NCI-H524 treated with DMSO at 0.1 percent for 48 hours (cell line): ENCODE results near the gene SCEL.
"Not testable (repeated sequence)": the region's sequence is repeated elsewhere in the genome, so short reads cannot be mapped to it uniquely, and the experiment has no call there.

Source experiments
- DNase-seq: peaks from one replicate; lab custom pipeline; 2025; lab: John Stamatoyannopoulos, UW

The SCEL gene

DNA sequence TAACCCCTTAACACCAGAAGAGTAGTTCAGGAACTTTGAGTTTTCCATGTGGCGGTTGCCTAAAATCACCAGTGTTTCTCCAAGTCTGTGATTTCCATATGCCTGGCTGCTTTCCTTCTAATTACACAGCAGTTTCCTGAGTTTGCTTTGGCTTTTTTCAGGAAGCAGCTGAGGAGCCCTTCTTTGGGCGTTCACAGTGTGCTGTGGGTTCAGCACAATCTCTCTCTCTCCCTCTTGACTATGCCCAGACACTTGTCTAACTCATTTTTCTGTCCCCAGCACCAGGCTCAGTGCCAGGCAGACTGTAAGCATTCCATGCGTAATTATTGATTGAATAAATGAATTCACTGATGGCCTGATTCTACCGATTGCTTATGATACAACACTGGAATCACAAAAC is 19.7 kb downstream of the SCEL start:
- DNase-seq = no peak

DNA sequence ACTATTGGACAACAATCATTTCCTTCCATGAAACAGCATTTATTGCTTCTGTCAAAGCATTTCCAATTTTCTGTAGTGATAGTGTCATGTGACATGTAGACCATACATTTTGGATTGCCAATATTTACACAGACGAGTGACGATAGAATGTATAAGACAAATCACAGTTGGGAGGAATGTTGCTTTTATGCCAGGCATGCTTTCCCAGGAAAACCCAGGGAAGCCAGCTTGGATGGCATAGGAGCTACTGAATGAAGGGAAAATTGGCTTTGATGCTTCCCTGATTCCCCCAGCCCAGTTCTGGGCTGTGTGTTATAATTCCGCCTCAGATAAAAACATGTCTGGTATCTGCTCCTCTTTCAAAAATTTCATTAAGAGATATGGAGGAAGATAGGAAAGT is 22.5 kb downstream of the SCEL start:
- DNase-seq = no peak

DNA sequence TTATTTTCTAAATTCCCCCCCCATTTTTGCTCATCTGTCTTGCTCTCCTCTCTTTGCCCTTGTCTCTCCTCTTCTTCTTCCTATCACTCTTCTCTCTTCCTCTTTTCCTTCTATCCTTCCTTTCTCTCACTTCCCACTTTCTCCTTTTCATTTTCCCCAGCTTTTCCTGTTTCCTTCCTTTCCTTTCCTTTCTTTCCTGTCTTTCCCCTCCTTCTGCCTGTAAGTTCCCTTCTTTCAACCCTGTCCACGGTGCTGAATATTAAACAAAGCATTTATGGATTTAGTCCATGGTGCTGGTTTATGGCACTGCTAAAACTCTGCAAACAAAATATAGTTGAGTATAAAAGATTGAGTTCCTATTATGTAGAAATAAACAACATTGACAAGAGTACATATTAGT is 27.6 kb downstream of the SCEL start:
- no peak for DNase-seq

DNA sequence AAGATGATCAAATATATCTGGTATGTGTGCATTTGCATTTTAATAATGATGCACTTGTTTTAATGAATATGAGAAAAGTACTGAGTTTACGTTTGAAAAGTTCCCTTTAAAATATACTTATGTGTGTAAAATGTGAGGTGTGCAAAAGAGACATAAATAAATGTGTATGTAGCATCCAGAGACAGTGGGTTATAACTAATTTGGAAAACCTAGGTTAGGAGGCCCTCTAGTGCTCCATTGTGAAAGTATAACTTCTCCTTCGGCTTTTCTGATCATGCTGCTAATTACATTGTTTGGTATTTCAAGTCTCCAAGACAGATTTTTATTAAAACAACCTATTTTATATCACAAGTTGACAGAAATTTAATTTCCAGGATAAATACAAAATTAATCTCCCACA is 30.1 kb downstream of the SCEL start:
- no peak for DNase-seq

DNA sequence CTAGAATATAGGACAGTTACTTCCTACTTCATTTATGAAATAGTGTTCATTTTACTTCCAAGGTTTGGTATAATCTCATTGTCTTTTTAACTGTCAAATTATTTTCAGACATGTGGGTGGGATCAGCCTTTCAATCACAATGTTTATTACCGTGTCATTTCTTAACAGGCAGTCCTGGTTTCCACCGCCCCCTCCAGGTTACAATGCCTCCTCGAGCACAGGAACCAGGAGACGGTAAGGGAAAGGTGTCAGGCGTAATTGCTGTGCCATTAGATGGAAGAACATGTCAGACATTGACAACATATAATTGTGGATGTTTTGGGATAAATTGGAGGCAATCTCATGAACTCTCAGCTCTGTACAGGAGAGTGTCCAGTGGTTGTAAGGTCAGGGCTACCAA is 36.5 kb downstream of the SCEL start:
- DNase-seq = no peak

DNA sequence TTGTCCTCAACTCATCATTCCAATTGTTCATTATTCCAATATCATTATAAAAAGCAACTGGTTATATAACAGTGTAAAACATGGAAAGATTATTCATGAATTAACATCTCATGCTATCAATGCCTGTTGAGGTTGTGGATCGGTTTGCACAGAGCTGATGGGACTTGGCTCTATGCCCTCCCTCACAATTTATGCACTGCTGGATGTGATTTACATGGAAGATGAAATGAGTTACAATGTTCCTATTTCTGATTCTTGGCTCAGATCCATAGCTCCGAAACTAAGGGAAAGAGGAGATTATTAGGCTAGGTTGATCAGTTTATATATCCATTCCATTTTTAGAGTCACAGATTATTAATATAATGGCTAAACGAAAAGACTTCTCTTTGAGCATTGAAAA is 38.6 kb downstream of the SCEL start:
- DNase-seq = no peak

DNA sequence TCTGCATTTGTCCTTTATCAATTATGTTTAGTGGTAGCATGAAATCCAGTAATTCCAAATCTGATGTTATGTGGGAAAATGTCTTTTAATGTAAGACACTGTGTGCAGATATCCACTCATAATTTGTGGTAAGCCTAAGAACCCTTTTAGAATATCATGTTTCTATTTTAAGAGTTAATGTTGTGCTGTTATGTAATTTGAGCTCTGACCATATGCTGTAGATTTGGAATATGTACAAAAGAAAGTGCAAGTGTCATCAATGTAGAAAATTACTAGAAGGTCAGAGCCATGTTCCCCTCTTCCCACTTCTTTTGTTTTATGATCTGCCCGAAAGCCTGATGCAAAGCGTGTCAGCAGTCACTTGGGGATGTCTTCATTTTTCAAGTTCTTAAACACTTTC is 44.5 kb downstream of the SCEL start:
- DNase-seq = peak; percentile 87

DNA sequence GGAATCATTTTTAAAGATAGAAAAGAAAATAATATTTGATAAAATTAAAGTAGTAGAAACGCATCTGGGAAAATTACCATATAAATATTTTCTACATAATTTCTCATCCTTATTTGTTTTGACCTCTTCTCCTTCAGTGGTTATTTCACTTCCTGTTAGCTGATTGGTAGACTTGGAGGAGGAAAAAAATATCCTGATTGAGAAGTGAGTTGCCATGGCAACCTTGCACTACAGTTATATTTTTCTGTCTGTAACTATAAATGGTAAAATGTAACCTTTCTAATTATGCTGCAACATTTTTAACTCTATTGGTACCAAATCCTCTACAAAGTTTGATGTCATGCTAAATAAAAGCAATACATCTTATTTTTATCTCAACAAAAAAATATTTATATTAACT is 45.2 kb downstream of the SCEL start:
- DNase-seq = no peak

DNA sequence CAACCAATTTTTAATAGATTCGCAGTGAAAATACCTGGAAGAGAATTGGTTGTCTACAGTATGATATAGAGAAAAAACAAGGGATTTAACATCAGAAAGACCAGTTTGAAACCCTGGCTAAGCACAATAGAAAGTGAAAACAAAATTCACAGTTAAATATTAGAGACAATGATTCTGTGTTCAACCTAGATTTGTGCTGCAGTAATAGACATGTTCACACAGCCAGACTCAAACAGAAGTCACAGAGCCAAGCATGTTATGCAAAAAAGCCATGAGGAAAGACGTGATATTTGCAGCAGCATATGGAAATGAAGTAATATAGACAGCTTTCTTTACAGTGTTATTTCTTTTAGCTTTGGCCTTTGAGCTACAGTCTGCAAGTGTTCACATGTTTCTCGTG is 48.1 kb downstream of the SCEL start:
- no peak for DNase-seq

DNA sequence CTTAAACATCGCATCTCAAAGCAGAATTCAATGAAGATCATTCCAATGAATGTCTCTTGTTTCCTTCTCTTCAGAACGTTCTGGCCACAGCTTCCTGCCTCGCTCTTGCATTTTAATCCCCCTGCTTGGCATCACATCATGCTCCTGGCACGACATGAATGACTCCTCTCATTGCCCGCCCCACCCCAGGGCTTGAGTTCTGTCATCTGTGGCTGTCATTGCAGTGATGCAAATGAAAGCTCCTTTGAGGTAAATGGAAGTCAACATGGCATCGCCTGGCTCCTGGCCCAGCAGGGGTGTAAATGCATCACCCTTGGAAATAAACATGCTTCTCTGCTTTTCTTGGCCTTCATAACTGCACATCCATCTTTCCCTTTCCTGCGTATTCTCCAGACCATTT is 48.6 kb downstream of the SCEL start:
- DNase-seq = no peak

DNA sequence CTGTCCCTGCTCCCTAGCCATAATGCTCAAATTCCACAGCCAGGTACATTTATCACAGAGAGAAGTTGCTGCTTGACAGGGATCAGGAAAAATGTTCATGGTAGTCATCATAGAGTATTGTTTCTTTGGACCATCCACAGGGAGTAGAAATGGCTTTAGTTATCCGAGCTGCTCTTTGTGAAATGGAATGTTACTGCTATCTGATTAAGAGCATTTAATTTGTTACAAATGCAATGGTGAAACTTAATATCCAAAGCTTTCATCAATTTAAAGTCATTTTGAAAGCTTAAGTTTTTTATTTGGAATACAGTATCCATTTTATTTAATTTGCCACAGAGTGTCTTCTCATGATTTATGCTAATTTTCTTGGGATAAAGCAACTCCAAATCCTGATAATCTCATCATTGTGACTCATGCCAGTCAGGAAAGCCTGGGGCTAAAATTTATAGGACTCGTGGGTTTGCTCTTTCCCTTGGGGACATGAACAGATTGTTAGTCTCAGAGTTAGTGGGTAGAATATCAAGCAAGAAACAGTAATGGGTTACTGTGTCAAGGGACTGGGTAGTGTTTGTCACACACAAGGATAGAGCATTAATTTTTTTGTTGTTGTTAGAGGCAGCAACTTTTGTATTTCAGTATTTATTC is 59.8 kb downstream of the SCEL start:
- DNase-seq = peak; percentile 44

DNA sequence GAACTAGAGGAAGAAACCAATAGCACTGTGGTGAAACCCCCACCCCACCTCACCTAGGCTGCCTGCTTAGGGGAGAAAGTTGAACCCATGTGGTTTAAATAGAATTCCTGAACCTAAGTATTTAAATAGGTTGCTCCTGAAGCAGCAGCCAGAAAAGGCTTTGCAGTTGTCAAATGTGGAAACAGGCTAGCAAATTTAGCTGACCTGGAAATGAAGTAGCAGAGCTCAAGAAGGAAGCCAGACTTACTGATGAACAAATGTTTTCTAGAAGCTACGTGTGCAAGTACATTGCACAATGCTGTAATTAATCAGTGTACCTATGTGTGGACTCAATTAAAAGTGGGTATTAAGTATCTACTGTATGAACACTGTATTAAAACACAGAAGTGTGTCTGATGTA is 61.3 kb downstream of the SCEL start:
- no peak for DNase-seq

DNA sequence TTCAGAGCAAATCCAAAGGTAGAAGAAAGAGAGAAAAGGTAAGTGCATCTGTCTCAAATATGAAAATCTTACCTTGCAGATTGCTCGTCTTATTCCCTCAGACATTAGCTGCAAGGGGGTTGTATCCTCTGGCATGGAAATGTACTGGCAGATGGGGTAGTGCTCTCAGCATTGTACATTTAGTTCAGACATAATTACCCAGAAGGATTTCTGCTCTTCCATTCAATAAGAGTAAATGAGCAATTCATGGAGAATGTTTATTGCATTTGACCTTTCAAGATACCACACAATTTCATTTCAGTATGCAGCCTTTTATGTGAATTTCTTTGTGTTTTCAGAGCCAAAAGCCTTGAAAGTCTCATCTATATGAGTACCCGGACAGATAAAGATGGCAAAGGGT is 63.8 kb downstream of the SCEL start:
- peak; percentile 80 for DNase-seq

DNA sequence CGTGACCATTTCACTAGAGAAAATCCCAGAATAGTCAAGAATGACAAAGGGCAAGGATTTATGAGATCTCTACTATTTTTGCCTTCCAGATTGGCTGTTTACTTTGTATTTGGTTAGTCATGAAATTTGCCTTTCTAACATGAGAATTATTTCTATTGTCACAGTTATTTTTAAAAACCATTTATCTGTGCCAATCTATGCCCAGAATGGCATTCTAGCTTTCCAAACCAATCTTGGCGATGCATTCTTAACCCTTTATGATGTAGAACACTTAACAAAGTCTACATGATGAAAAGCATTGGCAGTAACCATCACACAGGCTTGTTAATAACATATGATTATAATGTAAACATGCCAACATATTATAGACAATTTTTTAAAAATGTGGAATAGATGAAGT is 65.2 kb downstream of the SCEL start:
- DNase-seq = no peak

DNA sequence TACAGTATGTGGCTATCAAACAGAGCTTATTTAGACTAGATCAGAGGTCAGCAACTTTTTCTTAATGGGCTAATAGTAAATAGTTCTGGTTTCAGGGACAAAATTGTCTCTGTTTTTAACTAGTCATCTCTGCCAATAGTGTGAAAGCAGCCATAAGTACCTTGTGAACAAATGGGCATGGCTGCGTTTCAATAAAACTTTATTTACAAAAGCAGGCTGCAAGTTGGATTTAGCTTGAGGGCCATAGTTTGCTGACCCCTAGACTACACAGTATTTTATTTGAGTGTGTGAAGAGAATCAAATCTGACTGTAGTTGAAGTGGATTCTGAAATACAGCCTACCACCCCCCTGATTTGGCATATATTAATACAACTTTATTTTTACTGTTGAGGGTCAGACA is 75.6 kb downstream of the SCEL start:
- no peak for DNase-seq

DNA sequence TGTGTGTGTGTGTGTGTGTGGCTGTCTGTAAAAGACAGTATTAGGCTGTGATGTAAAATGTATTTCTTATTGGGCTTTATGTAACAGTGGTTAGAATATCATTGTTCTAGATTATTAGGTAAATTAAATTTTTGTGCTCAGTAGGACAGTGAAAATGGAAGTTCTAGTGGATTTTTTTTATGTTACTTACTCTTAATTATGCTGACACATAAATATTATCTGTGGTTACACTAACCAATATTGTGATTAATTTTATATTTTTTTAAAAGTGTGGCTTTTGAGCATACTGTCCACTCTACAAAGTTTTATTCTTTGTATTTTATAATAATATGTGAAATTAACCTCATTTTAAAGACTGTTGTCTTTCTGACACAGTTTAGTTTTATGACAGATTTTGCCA is 80.5 kb downstream of the SCEL start:
- no peak for DNase-seq

DNA sequence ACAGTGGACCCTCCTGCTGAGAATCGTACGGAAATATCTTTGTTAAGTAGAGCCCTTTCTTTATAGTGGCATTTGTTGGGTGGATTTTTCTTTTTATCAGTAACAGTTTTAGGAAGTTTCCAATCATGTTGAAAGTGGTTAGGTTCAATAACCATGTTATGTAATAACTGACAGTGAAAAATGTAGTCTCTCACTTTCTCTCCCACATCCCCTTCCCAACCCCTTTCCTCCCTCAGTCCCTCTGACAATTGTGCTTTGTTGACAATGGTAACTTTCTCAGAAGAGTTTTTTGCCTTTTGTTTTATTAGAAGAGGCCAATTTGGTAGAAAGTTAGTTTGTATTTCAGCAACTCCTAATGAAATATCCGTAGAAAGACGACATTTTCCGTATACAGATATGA is 84.1 kb downstream of the SCEL start:
- DNase-seq = no peak

DNA sequence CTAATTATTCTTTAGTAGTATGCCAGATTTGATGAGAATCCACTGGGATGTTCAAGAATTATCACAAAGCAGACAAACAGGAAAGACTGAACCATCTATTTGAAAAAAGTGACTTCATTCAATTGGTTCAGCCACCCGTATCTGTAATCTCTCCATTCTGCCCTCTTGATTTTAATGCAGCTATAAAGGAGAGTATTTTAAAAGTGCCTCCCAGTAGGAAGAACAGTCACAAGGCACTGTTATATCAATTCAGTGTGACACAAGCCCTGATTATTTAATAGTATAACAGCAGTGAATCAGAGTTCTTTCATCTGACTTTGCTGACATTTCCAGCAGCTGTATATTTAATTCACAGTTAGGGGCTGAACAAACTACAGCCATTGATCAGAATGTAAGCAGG is 84.6 kb downstream of the SCEL start:
- no peak for DNase-seq

DNA sequence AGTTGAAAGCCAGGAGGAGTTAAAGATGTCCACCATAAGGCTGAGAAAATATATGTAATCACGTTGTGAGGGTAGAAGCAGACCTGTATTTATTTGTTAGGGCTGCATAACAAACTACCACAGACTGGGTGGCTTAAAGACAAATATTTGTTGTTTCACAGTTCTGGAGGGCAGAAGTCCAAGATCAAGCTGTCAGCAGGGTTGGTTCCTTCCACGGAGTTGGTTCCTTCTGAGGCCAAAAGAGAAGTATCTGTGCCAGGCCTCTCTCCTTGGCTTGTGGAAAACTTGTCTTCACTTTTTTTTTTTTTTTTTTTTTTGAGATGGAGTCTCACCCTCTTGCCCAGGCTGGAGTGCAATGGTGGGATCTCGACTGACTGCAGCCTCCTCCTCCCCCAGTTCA is 88.3 kb downstream of the SCEL start:
- no peak for DNase-seq

DNA sequence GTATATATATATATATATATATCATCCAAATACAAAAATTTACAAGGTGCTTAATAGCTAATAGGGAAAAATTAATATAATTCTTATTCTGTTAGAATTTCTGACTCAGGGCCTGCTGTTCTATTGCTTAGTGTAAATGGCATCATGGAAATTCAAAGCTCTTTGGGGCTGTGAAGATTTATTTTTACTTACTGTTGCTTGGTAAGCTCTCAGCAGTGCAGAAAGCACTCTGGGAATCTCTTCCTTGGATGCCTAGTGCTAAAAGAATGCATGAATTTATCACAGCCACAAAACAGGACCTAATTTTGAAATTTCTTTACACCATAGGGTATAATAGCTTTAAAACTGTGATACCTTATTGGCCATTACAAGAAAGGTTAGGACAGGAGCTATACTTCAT is 92.7 kb downstream of the SCEL start:
- DNase-seq = no peak

DNA sequence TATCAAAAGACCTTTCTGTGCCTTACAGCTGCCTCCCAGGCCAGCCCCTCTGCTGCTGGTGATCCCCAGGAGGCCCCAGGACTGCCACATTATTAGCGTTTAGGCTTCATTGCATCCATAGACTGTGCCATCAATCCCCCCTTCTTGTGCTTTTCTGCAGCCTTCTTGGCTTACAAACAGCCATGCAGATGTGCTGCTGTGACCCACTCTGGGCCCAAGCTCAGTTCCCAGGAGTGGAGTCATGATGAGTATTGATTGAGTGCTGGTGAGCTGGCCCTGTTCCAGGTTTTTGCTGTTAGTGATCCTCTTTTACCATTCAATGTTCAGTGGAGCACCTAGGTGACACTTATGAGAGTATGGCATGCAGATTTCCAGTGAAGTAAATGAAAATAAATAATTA is 102.1 kb downstream of the SCEL start:
- no peak for DNase-seq

DNA sequence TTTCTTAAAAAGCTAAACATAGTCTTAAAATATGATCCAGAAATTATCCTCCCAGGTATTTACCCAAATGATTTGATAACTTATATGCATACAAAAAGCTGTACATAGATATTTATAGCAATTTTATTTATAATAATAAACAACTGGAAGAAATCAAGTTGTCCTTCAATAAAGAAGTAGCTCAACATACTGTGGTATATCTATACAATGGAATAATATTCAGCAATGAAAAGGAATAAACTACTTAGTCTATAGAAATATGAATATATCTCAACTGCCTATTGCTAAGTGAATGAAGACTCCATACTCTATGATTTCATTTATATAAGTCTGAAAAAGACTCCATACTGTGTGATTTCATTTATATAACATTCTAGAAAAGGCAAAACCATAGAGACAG is 114.9 kb downstream of the SCEL start:
- no peak for DNase-seq

DNA sequence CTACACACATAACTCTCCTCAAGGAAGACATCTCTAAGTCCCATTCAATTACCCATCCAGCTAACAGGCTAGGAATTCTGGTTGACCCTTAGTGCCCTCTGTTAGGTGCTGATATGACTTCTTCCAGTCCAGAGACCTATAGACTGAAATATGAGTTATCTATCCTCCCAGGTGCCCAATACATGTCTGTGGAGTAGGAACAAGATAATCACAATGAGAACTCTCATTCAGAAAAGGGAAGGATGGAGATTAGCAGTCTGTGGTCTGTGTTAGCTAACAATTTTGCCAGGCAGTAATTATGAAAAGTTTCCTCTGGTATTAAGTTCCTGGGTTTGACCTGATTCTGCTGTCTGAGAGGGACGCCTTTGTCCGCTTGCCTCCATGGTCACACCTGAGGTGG is 117.8 kb downstream of the SCEL start:
- no peak for DNase-seq

DNA sequence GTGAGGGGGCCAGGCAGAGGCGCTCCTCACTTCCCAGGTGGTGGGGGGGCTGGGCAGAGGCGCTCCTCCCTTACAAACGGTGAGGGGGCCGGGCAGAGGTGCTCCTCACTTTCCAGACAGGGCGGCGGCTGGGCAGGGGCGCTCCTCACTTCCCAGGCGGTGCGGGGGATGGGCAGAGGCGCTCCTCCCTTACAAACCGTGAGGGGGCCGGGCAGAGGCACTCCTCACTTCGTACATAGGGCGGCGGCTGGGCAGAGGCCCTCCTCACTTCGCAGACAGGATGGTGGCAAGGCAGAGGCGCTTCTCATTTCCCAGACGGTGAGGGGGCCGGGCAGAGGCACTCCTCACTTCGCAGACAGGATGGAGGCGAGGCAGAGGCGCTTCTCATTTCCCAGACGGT is 124.5 kb downstream of the SCEL start:
- DNase-seq = not testable (repeated sequence)

DNA sequence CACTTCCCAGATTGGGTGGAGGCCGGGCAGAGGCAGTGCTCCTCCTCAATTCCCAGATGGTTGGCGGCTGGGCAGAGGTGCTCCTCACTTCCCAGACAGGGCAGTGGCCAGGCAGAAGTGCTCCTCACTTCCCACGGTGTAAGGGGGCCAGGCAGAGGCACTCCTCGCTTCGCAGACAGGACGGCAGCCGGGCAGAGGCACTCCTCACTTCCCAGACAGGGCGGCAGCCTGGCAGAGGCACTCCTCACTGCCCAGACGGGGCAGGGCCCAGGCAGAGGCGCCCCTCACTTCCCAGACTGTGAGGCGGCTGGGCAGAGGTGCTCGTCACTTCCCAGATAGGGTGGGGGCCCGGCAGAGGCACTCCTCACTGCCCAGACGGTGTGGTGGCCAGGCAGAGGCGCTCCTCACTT is 125.3 kb downstream of the SCEL start:
- DNase-seq = no peak
